ENCODE measurements around the gene WNT5B. TPM values are rescaled to one million over a fixed set of nuclear protein-coding genes. Genes with fewer than 3 reads are reported as not detected.
"Not testable (repeated sequence)": the region's sequence is repeated elsewhere in the genome, so short reads cannot be mapped to it uniquely, and the experiment has no call there.

WNT5B gene
- total RNA-seq, 3 donors from 2014 or later (not counting 1 experiment from before 2014, with no cell fraction given) = not detected

DNA sequence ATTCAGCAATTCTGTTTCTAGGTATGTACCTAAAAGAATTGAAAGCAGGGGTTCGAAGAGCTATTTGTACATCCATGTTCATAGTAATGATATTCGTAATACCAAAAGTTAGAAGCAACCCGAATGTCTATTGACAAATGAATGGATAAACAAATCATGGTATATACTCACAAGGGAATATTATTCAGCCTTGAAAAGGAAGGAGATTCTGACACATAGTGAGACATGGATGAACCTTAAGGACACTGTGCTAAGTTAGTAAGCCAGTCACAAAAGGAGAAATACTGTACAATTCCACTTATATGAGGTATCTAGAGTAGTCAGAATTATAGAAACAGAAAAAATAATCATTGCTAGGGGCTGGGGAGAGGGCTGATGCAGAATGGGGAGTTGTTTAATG is 30.3 kb upstream of the WNT5B start:
- intact Hi-C loops (cut with micrococcal nuclease) = no loop called here
- Mint-ChIP-seq H3K4me1 (peaks cover 26 to 28% of the 10 kb centered on the region in 2 donors), H3K27me3 (ENCODE audit: low read depth in 2 of 2) (no peaks in the 10 kb centered on the region), H3K27ac (no peak overlapping the region), H3K36me3 (no peaks in the 10 kb centered on the region), H3K9me3 (no peaks in the 10 kb centered on the region), H3K4me3 (no peak overlapping the region)
- Histone ChIP-seq H3K27me3 (ENCODE audit: control insufficient read depth, insufficient read depth, low read length) (no peaks in the 10 kb centered on the region), H3K4me1 (ENCODE audit: control insufficient read depth, insufficient read depth, low read length) (peaks cover 26% of the 10 kb centered on the region), H3K36me3 (ENCODE audit: control insufficient read depth, insufficient read depth, low read length) (no peaks in the 10 kb centered on the region), H3K9me3 (ENCODE audit: control insufficient read depth, insufficient read depth, low read length) (no peaks in the 10 kb centered on the region), H3K4me3 (ENCODE audit: low read length) (no peak overlapping the region), H3K27ac (ENCODE audit: low read length) (no peak overlapping the region)
- ATAC-seq = no peak
- TF ChIP-seq, protein P1, sequence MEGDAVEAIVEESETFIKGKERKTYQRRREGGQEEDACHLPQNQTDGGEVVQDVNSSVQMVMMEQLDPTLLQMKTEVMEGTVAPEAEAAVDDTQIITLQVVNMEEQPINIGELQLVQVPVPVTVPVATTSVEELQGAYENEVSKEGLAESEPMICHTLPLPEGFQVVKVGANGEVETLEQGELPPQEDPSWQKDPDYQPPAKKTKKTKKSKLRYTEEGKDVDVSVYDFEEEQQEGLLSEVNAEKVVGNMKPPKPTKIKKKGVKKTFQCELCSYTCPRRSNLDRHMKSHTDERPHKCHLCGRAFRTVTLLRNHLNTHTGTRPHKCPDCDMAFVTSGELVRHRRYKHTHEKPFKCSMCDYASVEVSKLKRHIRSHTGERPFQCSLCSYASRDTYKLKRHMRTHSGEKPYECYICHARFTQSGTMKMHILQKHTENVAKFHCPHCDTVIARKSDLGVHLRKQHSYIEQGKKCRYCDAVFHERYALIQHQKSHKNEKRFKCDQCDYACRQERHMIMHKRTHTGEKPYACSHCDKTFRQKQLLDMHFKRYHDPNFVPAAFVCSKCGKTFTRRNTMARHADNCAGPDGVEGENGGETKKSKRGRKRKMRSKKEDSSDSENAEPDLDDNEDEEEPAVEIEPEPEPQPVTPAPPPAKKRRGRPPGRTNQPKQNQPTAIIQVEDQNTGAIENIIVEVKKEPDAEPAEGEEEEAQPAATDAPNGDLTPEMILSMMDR (IDR thresholded peaks at IDR 0.05) = no peak
- DNase-seq = no peak
- WGBS (ENCODE audit: insufficient coverage) = 100% methylated on average over 3 of the region's 3 CpGs

DNA sequence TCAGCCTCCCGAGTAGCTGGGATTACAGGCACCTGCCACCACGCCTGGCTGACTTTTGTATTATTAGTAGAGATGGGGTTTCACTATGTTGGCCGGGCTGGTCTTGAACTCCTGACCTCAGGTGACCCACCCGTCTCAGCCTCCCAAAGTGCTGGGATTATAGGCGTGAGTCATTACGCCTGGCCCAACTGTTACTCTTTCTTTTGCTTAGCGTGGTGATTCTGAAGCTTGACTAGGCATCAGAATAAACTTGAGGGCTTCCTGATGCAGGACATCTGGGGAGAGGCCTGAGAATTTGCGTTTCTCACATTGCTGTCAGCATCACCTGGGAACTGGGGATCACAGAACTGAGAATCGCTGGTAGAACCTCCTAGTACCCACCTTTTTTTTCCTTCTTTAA is 26.3 kb upstream of the WNT5B start:
- H3K9me3 ChIP-seq (ENCODE audit: control insufficient read depth, insufficient read depth, low read length); H3K9me3 Mint-ChIP-seq; H3K27me3 ChIP-seq (ENCODE audit: control insufficient read depth, insufficient read depth, low read length); H3K36me3 Mint-ChIP-seq; H3K36me3 ChIP-seq (ENCODE audit: control insufficient read depth, insufficient read depth, low read length); intact Hi-C loops (cut with micrococcal nuclease); DNase-seq; H3K27me3 Mint-ChIP-seq (ENCODE audit: low read depth in 2 of 2); H3K4me3 ChIP-seq (ENCODE audit: low read length); ATAC-seq: not testable (repeated sequence)
- peak overlapping the region; percentile 62 for H3K4me3 Mint-ChIP-seq
- H3K4me1 Mint-ChIP-seq = peaks cover 21 to 32% of the 10 kb centered on the region in 2 donors
- peak overlapping the region; percentile 84 for H3K27ac ChIP-seq (ENCODE audit: low read length)
- H3K27ac Mint-ChIP-seq = peak overlapping the region; percentile 61 to 97
- WGBS (ENCODE audit: insufficient coverage) = 97% methylated on average over 9 of the region's 9 CpGs
- peaks cover 31% of the 10 kb centered on the region for H3K4me1 ChIP-seq (ENCODE audit: control insufficient read depth, insufficient read depth, low read length)

DNA sequence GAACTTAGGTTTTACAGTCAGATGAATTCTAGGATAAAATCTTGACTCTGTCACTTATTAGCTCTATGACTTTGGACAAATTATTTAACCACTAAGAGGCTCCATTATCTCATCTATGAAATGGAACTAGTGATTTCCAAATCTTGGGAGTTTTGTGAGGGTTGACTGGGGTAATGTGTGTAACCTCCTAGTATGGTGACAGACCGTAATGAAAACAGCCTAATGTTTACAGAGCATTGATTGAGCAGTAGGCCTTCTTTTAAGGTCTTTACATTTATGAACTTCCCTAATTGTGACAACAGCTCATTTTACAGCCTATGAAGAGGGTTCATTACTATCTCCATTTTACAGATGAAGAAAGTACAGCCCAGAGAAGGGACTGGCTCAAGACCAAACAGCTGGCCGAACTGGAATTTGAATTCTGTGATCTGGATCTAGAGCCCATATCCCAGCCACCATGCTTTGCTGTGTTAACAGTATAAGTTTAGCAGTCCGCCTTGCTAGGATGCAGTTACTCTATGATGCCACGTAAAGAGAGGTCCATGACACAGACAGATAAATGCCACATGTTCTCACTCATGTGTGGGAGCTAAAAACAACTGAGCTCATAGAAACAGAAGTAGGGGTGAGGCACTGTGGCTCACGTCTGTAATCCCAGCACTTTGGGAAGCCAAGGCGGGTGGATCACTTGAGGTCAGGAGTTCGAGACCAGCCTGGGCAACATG is 25.6 kb upstream of the WNT5B start:
- peak overlapping the region; percentile 62 for H3K4me3 Mint-ChIP-seq
- no peaks in the 10 kb centered on the region for H3K9me3 ChIP-seq (ENCODE audit: control insufficient read depth, insufficient read depth, low read length)
- intact Hi-C loops (cut with micrococcal nuclease) = no loop called here
- no peaks in the 10 kb centered on the region for H3K36me3 Mint-ChIP-seq
- H3K4me3 ChIP-seq (ENCODE audit: low read length) = no peak overlapping the region
- H3K27ac ChIP-seq (ENCODE audit: low read length) = no peak overlapping the region
- H3K9me3 Mint-ChIP-seq = no peaks in the 10 kb centered on the region
- DNase-seq = no peak
- no peak for ATAC-seq
- H3K36me3 ChIP-seq (ENCODE audit: control insufficient read depth, insufficient read depth, low read length) = no peaks in the 10 kb centered on the region
- peak overlapping the region; percentile 61 to 97 for H3K27ac Mint-ChIP-seq
- no peaks in the 10 kb centered on the region for H3K27me3 ChIP-seq (ENCODE audit: control insufficient read depth, insufficient read depth, low read length)
- 93% methylated on average over 7 of the region's 7 CpGs for WGBS (ENCODE audit: insufficient coverage)
- H3K27me3 Mint-ChIP-seq (ENCODE audit: low read depth in 2 of 2) = peaks cover 6 to 12% of the 10 kb centered on the region in 2 donors
- H3K4me1 ChIP-seq (ENCODE audit: control insufficient read depth, insufficient read depth, low read length) = peaks cover 31% of the 10 kb centered on the region
- TF ChIP-seq, protein P1 (IDR thresholded peaks at IDR 0.05) = no peak
- peaks cover 21 to 32% of the 10 kb centered on the region in 2 donors for H3K4me1 Mint-ChIP-seq

DNA sequence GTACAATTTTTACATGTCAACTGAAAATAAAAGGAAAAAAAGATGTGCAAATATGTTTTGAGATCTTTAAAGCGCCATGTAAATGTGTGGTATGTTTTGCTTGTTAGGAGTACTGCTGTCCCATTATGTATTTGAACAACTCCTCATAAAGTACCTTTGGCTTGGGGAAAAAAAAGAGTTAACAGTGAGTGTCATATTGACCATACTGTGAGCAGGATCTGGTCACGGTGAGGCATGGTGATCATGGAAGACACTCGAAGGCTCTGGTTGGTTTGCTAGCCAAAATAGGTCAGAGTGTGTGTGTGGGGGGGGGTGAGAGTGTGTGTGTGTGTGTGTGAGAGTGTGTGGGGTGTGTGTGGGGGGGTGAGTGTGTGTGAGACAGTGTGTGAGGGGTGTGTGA is 24.6 kb upstream of the WNT5B start:
- no peaks in the 10 kb centered on the region for H3K36me3 ChIP-seq (ENCODE audit: control insufficient read depth, insufficient read depth, low read length)
- no peak overlapping the region for H3K27ac ChIP-seq (ENCODE audit: low read length)
- H3K27me3 ChIP-seq (ENCODE audit: control insufficient read depth, insufficient read depth, low read length) = no peaks in the 10 kb centered on the region
- no peaks in the 10 kb centered on the region for H3K36me3 Mint-ChIP-seq
- no peaks in the 10 kb centered on the region for H3K9me3 Mint-ChIP-seq
- H3K27ac Mint-ChIP-seq = peak overlapping the region in 1 of 2 donors; percentile 89
- ATAC-seq = no peak
- H3K9me3 ChIP-seq (ENCODE audit: control insufficient read depth, insufficient read depth, low read length) = no peaks in the 10 kb centered on the region
- H3K27me3 Mint-ChIP-seq (ENCODE audit: low read depth in 2 of 2) = peaks cover 6 to 16% of the 10 kb centered on the region in 2 donors
- WGBS (ENCODE audit: insufficient coverage) = 84% methylated on average over 3 of the region's 3 CpGs
- no peak overlapping the region for H3K4me3 ChIP-seq (ENCODE audit: low read length)
- peaks cover 21 to 32% of the 10 kb centered on the region in 2 donors for H3K4me1 Mint-ChIP-seq
- TF ChIP-seq, protein P1 (IDR thresholded peaks at IDR 0.05) = no peak
- H3K4me3 Mint-ChIP-seq = no peak overlapping the region
- peaks cover 31% of the 10 kb centered on the region for H3K4me1 ChIP-seq (ENCODE audit: control insufficient read depth, insufficient read depth, low read length)
- no peak for DNase-seq
- intact Hi-C loops (cut with micrococcal nuclease) = no loop called here
